Measurements from ENCODE around the gene CDC42. TPM values are rescaled to one million over a fixed set of nuclear protein-coding genes. Genes with fewer than 3 reads are reported as not detected.
A peak's percentile ranks its signal among the peaks of the same experiment; 100 is the strongest.
"Not testable (repeated sequence)": the region's sequence is repeated elsewhere in the genome, so short reads cannot be mapped to it uniquely, and the experiment has no call there.

CDC42 gene
- total RNA-seq, 1 experiment from 2014 or later = 133 TPM

- DNase-seq (ENCODE audit: unreplicated experiment) = no peak
- no peak for TF ChIP-seq CTCF (IDR thresholded peaks at IDR 0.05; ENCODE audit: unreplicated experiment)
- Mint-ChIP-seq H3K27ac (ENCODE audit: low read depth, unreplicated experiment) (no peak overlapping the region), H3K4me3 (ENCODE audit: unreplicated experiment) (no peak overlapping the region), H3K9me3 (ENCODE audit: unreplicated experiment) (no peaks in the 10 kb centered on the region), H3K4me1 (ENCODE audit: insufficient read depth, unreplicated experiment) (peaks cover 34% of the 10 kb centered on the region), H3K27me3 (ENCODE audit: insufficient read depth, unreplicated experiment) (no peaks in the 10 kb centered on the region), H3K36me3 (ENCODE audit: insufficient read depth, unreplicated experiment) (peaks cover 86% of the 10 kb centered on the region)
- intact Hi-C loops (cut with micrococcal nuclease) = no loop called here
- ChIA-PET CTCF (no interaction called here), POLR2A (interaction anchor here (1.4 to 1.9 kb wide), 4 partner anchors 9 to 36 kb away, joined by 3 to 7 read pairs (median 4); no protein-coding TSS in a partner anchor)
- no TSS peak for BruUV-seq (replicated peaks)
Observed at GRCh38 chr1:22089134-22089571, 36.6 kb downstream of the CDC42 start.

GRCh38 chr1:22089787-22090186 is 37.3 kb downstream of the CDC42 start:
- BruUV-seq (replicated peaks) = no TSS peak
- no peak overlapping the region for H3K27ac Mint-ChIP-seq (ENCODE audit: low read depth, unreplicated experiment)
- peaks cover 34% of the 10 kb centered on the region for H3K4me1 Mint-ChIP-seq (ENCODE audit: insufficient read depth, unreplicated experiment)
- intact Hi-C loops (cut with micrococcal nuclease) = no loop called here
- no peaks in the 10 kb centered on the region for H3K27me3 Mint-ChIP-seq (ENCODE audit: insufficient read depth, unreplicated experiment)
- DNase-seq (ENCODE audit: unreplicated experiment) = no peak
- CTCF ChIA-PET = no interaction called here
- TF ChIP-seq CTCF (IDR thresholded peaks at IDR 0.05; ENCODE audit: unreplicated experiment) = no peak
- H3K9me3 Mint-ChIP-seq (ENCODE audit: unreplicated experiment) = no peaks in the 10 kb centered on the region
- H3K36me3 Mint-ChIP-seq (ENCODE audit: insufficient read depth, unreplicated experiment) = peaks cover 86% of the 10 kb centered on the region
- POLR2A ChIA-PET = interaction anchor here (0.6 to 1.9 kb wide), 6 partner anchors 8 to 1139 kb away, joined by 3 to 7 read pairs (median 4); no protein-coding TSS in a partner anchor
- H3K4me3 Mint-ChIP-seq (ENCODE audit: unreplicated experiment) = no peak overlapping the region

DNA sequence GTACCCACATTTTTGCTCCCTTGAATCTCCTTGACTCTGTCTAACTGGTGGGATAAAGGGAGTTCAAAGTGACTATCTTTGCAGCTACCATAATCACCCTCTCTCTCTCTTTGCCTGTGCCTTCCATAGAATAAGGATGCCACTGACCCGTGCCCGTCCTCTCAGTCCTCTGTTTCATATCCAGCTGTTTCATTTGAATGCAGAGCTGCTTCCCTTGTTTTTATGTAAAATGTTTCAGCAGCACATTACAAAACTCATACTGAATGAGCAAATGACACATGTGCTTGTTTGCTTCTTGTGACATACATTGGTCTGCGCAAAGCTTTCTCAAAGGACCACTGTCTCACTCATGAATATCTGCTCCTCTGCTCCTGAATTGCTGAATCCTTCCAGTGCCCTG is 38.4 kb downstream of the CDC42 start:
- peaks cover 84% of the 10 kb centered on the region for H3K36me3 Mint-ChIP-seq (ENCODE audit: insufficient read depth, unreplicated experiment)
- peak overlapping the region; percentile 32 for H3K27ac Mint-ChIP-seq (ENCODE audit: low read depth, unreplicated experiment)
- BruUV-seq (replicated peaks) = no TSS peak
- no peaks in the 10 kb centered on the region for H3K27me3 Mint-ChIP-seq (ENCODE audit: insufficient read depth, unreplicated experiment)
- peaks cover 34% of the 10 kb centered on the region for H3K4me1 Mint-ChIP-seq (ENCODE audit: insufficient read depth, unreplicated experiment)
- no peak for TF ChIP-seq CTCF (IDR thresholded peaks at IDR 0.05; ENCODE audit: unreplicated experiment)
- no peaks in the 10 kb centered on the region for H3K9me3 Mint-ChIP-seq (ENCODE audit: unreplicated experiment)
- intact Hi-C loops (cut with micrococcal nuclease) = no loop called here
- CTCF ChIA-PET = interaction anchor here (0.5 to 1.1 kb wide), 4 partner anchors 12 to 551 kb away, joined by 3 to 4 read pairs (median 3); no protein-coding TSS in a partner anchor
- no peak for DNase-seq (ENCODE audit: unreplicated experiment)
- H3K4me3 Mint-ChIP-seq (ENCODE audit: unreplicated experiment) = no peak overlapping the region
- POLR2A ChIA-PET = interaction anchor here (1.3 to 1.9 kb wide), 3 partner anchors 8 to 11 kb away, joined by 3 to 7 read pairs (median 4); no protein-coding TSS in a partner anchor

DNA sequence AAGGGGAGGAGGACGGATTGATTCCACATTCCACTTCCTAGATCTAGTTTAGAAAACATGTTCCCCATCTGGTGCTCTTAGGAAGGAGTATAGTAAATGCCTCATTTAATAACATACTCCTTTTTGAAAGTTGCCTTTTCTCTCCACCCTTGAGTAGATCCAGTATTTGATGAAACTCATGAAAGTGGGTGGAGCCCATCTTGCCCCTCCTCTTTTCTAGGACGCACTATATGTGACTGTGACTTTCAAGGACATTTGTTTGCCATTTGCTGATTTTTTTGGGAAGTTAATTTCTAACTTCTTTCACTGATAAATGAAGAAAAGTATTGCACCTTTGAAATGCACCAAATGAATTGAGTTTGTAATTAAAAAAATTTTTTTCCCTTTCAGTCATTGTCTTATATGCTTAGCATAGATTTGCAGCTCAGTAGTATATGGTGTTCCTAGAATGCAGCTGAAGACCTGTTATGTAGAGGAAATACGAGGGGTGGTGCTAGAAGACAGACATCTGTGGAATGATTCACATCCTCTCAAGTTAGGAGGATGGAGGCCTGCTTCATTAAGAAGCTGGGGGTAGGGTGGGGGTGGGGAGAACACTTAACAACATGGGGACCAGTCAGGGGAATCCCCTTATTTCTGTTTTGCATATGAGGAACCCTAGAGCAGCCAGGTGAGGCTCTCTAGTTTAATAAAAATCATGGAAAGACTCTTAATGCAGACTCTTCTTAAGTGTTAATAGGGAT is 39.7 kb downstream of the CDC42 start:
- TSS peak; percentile 46 for BruUV-seq (replicated peaks)
- peaks cover 34% of the 10 kb centered on the region for H3K4me1 Mint-ChIP-seq (ENCODE audit: insufficient read depth, unreplicated experiment)
- intact Hi-C loops (cut with micrococcal nuclease); H3K9me3 Mint-ChIP-seq (ENCODE audit: unreplicated experiment); H3K4me3 Mint-ChIP-seq (ENCODE audit: unreplicated experiment); CTCF ChIA-PET; H3K27me3 Mint-ChIP-seq (ENCODE audit: insufficient read depth, unreplicated experiment); H3K27ac Mint-ChIP-seq (ENCODE audit: low read depth, unreplicated experiment): not testable (repeated sequence)
- POLR2A ChIA-PET = interaction anchor here (0.6 to 1.7 kb wide), 4 partner anchors 25 to 1562 kb away, joined by 3 to 6 read pairs (median 4); no protein-coding TSS in a partner anchor
- peaks cover 84% of the 10 kb centered on the region for H3K36me3 Mint-ChIP-seq (ENCODE audit: insufficient read depth, unreplicated experiment)
- peak; percentile 38 for DNase-seq (ENCODE audit: unreplicated experiment)
